Peyer's patch (tissue), 4 donors: ENCODE results near the gene AK9. TPM values are rescaled to one million over a fixed set of nuclear protein-coding genes. Genes with fewer than 3 reads are reported as not detected.
"Not testable (repeated sequence)": the region's sequence is repeated elsewhere in the genome, so short reads cannot be mapped to it uniquely, and the experiment has no call there.

Source experiments
- DNase-seq, 3 donors: peaks; one replicate each; pipeline ENCODE4 v3.0.0-alpha.2; 2017 to 2019
- H3K27ac ChIP-seq, 4 donors: fragments of 200-600 bp; sonication (generic); one replicate each; pipeline ENCODE4 v1.5.1; 2016 to 2019
- H3K27me3 ChIP-seq, 2 donors: fragments of 200-600 bp; sonication (generic); one replicate each; pipeline ENCODE4 v1.5.1; 2019
- H3K36me3 ChIP-seq, 3 donors: fragments of 200-600 bp; sonication (generic); one replicate each; pipeline ENCODE4 v1.5.1; 2016 to 2019
- H3K4me1 ChIP-seq, 4 donors: fragments of 200-600 bp; sonication (generic); one replicate each; pipeline ENCODE4 v1.5.1; 2016 to 2019
- H3K4me3 ChIP-seq, 4 donors: fragments of 200-600 bp; sonication (generic); 1 replicate in 3 of 4; 2 replicates in 1 of 4; pipeline ENCODE4 v1.5.1; 2016 to 2019; ENCODE audit warnings: mild to moderate bottlenecking in 1 of 4
- H3K9me3 ChIP-seq, 4 donors: fragments of 200-600 bp; sonication (generic); one replicate each; pipeline ENCODE4 v1.5.1; 2016 to 2019; ENCODE audit warnings: mild to moderate bottlenecking in 1 of 4
- CTCF ChIP-seq, 6 experiments: fragments of 450-650 bp in 4 of 6; fragments of 200-600 bp in 2 of 6; sonication (generic) in 1 of 6; IDR thresholded peaks; one replicate each; pipeline ENCODE4 v1.5.1; 2017 to 2019; ENCODE audit warnings: antibody characterized with exemption in 6 of 6, mild to moderate bottlenecking in 3 of 6, moderate library complexity in 1 of 6
- POLR2A ChIP-seq, 2 donors: fragments of 450-650 bp; IDR thresholded peaks; one replicate each; pipeline ENCODE4 v1.5.1; 2017; ENCODE audit warnings: antibody characterized with exemption in 2 of 2, mild to moderate bottlenecking in 2 of 2, moderate library complexity in 2 of 2
- total RNA-seq, 4 donors: library from RNA; depleted of rRNA; stranded (reverse); fragments of >200 nt; gene quantifications; one replicate each; pipeline ENCODE4 v1.1.0, GENCODE V29; 2016

AK9 gene
- total RNA-seq, 4 donors from 2014 or later: 7.9 to 66.0 (median 9.7) TPM

GRCh38 chr6:109736273-109737025 lies 45.4 kb upstream of the AK9 start:
- TF ChIP-seq CTCF (IDR thresholded peaks at IDR 0.05): no peak
- Histone ChIP-seq H3K4me3 (no peak overlapping the region), H3K27ac (no peak overlapping the region), H3K36me3 (peaks cover 0 to 24% (median 0%) of the 10 kb centered on the region in 3 donors), H3K9me3 (no peaks in the 10 kb centered on the region), H3K4me1 (no peaks in the 10 kb centered on the region), H3K27me3 (no peaks in the 10 kb centered on the region)
- DNase-seq: no peak

- not testable (repeated sequence) for H3K4me1 ChIP-seq, H3K27me3 ChIP-seq, H3K4me3 ChIP-seq, H3K36me3 ChIP-seq, H3K9me3 ChIP-seq, H3K27ac ChIP-seq, DNase-seq
These were observed 34.2 kb upstream of the AK9 start for GRCh38 chr6:109725250-109725649.

- TF ChIP-seq CTCF (IDR thresholded peaks at IDR 0.05) (no peak), POLR2A (IDR thresholded peaks at IDR 0.05) (no peak)
- no peaks in the 10 kb centered on the region for H3K27me3 ChIP-seq
- no peaks in the 10 kb centered on the region for H3K4me1 ChIP-seq
- H3K4me3 ChIP-seq: no peak overlapping the region
- no peak for DNase-seq
- H3K36me3 ChIP-seq: peaks cover 0 to 11% (median 0%) of the 10 kb centered on the region in 3 donors
- no peak overlapping the region for H3K27ac ChIP-seq
- H3K9me3 ChIP-seq: no peaks in the 10 kb centered on the region
These were observed 31.7 kb upstream of the AK9 start for GRCh38 chr6:109722564-109723254.

GRCh38 chr6:109722011-109722410 lies 31.0 kb upstream of the AK9 start:
- DNase-seq: no peak
- Histone ChIP-seq H3K27me3 (no peaks in the 10 kb centered on the region), H3K4me1 (no peaks in the 10 kb centered on the region), H3K4me3 (no peak overlapping the region), H3K9me3 (no peaks in the 10 kb centered on the region), H3K27ac (no peak overlapping the region), H3K36me3 (peaks cover 0 to 13% (median 0%) of the 10 kb centered on the region in 3 donors)
- TF ChIP-seq CTCF (IDR thresholded peaks at IDR 0.05) (no peak), POLR2A (IDR thresholded peaks at IDR 0.05) (no peak)

- H3K4me1 ChIP-seq: no peaks in the 10 kb centered on the region
- H3K36me3 ChIP-seq: peaks cover 0 to 22% (median 0%) of the 10 kb centered on the region in 3 donors
- TF ChIP-seq POLR2A (IDR thresholded peaks at IDR 0.05) (no peak), CTCF (IDR thresholded peaks at IDR 0.05) (no peak)
- no peak overlapping the region for H3K4me3 ChIP-seq
- H3K9me3 ChIP-seq: no peaks in the 10 kb centered on the region
- H3K27me3 ChIP-seq: no peaks in the 10 kb centered on the region
- no peak overlapping the region for H3K27ac ChIP-seq
- DNase-seq: no peak
These were observed 29.3 kb upstream of the AK9 start for GRCh38 chr6:109720311-109720710.

GRCh38 chr6:109718991-109719390 lies 28.0 kb upstream of the AK9 start:
- TF ChIP-seq CTCF (IDR thresholded peaks at IDR 0.05) (no peak), POLR2A (IDR thresholded peaks at IDR 0.05) (no peak)

More at GRCh38 chr6:109718991-109719390, 28.0 kb upstream of the AK9 start:
- peaks cover 0 to 22% (median 0%) of the 10 kb centered on the region in 3 donors for H3K36me3 ChIP-seq
- no peak overlapping the region for H3K27ac ChIP-seq
- no peaks in the 10 kb centered on the region for H3K27me3 ChIP-seq
- no peaks in the 10 kb centered on the region for H3K9me3 ChIP-seq
- no peak for DNase-seq
- no peaks in the 10 kb centered on the region for H3K4me1 ChIP-seq
- no peak overlapping the region for H3K4me3 ChIP-seq
